NCI-H345 treated with DMSO at 0.1 percent for 48 hours (cell line): ENCODE measurements around the gene EXOSC10.
"Not testable (repeated sequence)": the region's sequence is repeated elsewhere in the genome, so short reads cannot be mapped to it uniquely, and the experiment has no call there.

Experiments
- DNase-seq: peaks from one replicate; lab custom pipeline; 2025; ENCODE audit not compliant: unreplicated experiment; lab: John Stamatoyannopoulos, UW

Gene EXOSC10

DNA sequence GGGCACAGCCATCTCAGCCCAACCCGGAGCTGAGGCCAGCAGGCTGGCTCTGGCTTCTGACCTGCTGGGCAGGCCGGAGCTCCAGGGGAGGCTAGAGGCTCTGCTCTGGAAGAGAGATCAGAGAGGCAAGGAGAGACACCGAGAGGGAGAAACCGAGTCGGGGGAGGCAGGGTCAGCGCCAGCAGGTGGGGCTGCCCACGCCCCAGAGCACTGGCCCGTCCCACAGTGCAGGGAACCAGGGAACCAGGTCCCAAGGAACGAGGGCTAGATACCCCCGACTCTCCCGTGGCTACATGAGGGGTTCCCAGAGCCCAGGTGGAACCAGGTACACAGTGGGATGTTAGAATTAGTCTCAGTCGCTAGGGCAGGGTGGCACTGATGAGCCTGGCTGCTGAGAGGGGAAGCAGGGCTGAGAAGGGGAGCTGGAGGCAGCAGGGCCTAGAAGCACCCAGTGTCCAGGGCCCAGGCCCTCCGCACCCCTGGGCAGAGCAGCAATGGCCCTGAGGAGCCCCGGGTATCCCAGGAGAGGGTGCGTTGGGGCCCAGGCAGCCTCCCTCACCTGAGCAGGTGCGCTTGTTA is 54.7 kb downstream of the EXOSC10 start:
- DNase-seq, result no peak

DNA sequence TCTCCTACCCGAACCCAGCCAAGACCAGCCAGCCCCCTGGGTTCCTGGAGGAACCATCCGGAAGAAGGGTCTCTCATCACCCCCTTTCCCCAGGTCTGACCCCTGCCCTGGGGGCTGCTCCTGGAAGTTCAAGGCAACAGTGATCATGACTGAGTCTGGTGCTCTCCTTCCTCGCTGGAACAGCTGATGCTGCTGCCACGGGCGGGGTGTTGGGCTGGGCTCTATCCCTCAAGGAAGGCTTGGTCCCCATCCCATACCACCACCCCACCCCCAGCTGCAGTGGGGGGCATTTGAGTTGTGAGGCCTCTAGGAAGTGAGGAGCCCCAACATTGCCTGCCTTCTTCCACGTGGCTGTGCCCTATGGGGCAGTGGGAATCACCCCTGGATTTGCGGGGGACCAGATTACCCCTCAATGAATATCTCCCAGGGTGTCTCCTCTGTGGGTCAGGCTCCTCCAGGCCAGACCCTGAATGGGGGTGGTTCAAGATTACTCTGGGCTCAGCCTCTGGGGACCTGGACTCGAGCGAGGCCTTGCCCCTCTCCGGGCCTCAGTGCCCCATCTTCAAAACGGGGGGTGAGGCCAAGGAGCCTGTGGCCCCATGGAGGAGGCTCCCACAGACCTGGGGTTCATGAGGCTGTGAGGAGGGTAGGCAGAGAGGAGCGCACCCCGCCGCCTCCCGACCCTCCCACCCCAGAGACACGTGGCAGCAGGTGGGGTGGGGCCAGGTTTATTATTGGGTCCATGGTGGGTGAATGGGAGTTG is 55.4 kb downstream of the EXOSC10 start:
- no peak for DNase-seq

DNA sequence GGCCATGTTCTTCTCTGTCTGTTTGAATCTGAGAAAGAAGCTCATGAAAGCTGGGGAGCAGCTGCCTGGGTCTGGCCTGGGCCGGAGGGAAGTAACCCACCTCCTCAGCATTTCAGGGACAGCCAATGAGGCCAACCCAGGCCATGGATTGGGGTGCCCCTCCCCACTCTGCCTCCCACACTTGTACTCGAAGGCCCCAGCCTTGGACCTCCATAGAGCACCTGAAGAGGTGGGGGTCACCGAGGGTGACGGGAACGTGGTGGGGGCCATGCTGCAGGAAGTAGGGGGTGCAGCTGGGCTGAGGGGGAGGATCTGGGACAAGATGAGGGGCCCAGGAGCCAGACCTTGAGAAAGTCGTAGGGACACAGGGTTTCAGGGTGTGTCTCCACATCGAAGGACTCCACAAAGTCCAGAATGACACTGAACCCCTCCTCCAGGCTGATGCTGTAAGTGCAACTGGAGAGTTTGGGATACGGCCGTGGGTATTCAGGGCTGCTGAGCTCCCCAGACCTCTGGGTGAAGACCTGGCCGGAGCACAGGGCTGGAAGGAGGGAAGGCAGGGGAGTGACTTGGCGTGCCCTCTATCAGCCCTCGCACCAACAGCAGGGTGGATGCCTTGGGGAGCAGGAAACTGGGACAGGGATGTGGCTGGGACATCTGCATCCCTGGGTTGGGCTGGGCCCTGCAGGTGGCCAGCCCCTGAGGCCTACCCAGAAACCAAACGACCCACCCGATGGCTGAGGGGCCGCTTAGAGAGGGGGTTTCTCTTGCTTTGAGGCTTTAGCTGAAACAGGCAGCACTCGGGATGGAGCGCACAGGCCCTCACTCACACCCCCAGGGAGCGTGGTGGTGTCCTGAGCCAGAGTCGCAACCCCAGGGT is 56.4 kb downstream of the EXOSC10 start:
- DNase-seq, result no peak

DNA sequence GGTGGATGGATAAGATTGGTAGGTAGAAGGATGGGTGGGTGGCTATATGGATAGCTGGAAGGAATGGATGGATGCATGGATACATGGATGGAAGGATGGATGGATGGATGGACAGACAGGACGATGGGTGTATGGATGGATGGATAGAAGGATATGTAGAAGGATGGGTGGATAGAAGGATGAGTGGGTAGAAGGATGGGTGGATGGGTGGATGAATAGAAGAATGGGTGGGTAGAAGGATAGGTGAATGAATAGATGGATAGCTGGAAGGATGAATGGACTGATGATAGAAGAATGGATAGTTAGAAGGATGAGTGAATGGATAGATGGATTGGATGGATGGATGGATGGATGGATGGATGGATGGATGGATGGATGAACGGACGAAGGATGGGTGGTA is 57.6 kb downstream of the EXOSC10 start:
- no peak for DNase-seq

DNA sequence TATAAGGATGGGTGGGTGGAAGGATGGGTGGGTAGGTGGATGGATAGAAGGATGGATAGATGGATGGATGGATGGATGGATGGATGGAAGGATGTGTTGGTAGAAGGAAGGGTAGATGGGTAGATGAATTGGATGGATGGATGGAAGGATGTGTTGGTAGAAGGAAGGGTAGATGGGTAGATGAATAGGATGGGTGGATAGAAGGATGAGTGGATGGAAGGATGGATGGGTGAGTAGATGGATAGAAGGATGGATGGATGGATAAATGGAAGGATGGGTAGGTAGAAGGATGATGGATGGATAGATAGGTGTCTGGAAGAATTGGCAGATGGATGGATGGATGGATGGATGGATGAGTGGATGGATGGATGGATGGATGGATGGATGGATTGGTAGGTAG is 58.6 kb downstream of the EXOSC10 start:
- DNase-seq, result no peak

DNA sequence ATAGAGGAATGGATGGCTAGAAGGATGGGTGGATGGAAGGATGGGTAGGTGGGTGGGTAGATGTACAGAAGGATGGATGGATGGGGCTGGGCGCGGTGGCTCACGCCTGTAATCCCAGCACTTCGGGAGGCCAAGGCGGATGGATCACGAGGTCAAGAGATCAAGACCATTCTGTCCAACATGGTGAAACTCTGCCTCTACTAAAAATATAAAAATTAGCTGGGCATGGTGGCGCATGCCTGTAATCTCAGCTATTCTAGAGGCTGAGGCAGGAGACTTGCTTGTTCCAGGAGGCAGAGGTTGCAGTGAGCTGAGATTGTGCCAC is 59.6 kb downstream of the EXOSC10 start:
- DNase-seq, result not testable (repeated sequence)

DNA sequence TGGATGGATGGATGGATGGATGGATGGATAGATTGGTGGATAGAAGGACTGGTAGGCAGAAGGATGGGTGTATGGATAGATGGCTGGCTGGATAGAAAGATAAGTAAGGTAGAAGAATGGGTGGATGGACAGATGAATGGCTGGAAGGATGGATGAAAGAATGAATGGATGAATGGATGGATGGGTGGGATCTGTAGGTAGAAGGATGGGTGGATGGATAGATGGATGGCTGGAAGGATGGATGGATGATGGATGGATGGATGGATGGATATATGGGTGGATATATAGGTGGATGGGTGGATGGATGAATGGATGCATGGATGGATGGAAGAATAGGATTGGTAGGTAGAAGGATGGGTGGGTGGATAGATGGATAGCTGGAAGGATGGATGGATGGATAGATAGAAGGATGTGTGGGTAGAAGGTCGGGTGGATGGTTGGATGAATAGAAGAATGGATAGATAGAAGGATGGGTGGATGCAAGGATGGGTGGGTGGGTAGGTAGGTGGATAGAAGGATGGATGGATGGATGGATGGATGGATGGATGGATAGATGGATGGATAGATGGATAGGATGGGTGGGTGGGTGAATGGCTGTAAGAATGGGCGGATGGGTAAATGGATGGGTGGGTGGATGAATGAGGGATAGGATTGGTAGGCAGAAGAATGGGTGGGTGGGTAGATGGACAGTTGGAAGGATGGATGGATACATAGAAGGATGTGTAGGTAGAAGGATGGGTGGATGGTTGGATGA is 60.1 kb downstream of the EXOSC10 start:
- no peak for DNase-seq

DNA sequence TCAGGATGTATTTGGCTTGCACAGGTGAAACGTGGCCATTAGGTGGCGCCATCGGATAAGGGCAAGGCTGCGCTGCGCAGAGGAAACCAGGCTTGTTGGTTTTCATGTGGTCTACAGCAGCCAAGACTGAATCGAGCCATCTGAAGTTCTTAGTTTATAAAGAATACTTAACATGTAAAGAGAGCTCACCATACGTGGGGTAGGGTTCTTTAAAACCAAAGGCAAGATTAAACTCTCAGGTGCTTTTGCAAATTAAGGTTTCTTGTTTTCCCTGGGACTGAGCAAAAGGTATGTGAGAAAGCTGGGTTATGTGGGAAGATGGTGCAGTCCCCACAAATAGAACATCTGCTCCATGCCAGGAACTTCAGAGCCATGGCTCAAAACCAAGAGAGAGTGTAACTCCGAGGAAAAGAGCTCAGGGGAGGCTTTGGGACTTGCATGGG is 61.9 kb downstream of the EXOSC10 start:
- DNase-seq, result peak; percentile 87

DNA sequence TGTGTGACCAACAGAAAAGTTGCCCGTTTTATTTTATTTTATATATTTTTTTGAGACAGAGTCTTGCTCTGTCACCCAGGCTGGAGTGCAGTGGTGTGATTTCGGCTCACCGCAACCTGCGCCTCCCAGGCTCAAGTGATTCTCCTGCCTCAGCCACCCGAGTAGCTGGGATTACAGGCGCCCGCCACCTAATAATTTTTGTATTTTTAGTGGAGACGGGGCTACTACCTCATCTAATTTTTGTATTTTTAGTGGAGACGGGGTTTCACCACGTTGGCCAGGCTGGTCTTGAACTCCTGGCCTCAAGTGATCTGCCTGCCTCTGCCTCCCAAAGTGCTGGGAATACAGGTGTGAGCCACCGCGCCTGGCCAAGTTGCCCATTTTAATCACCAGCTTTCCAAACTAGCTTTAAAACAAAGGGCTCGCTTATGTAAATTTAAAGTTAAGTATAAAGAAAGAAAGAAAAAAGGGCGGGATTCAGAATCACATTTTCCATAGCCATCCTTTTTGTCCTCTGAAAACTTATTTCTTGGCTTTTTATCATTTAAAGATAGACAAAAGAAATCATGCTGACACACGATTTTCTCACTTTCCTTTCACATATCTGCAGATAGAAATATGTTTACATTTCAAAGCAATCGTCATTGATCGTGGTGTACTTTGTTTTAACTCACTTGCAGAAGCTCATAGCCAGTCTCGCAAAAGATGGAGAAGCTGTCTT is 62.5 kb downstream of the EXOSC10 start:
- not testable (repeated sequence) for DNase-seq

DNA sequence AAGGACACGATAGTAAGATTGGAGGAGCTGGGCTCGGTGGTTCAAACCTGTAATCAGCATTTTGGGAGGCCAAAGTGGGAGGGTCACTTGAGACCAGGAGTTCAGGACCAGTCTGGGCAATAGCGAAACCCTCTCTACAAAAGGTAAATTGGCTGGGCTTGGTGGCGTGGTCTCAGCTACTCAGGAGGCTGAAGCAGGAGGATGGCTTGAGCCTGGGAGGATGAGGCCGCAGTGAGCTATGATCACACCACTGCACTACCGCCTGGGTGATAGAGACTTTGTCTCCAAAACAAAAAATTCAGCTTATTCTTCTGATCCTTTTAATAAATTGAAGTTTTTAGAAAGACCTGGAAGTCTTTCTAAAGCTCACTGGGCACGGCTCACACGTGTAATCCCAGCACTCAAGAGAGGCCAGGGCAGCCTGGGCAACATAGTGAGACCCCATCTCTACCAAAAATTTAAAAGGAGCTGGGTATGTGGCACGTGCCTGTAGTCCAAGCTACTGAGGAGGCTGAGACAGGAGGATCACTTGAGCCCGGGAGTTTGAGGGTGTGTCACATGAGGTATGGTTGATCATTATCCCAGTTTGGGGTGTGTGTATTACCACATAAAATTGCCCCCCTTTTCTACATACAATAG is 67.9 kb downstream of the EXOSC10 start:
- DNase-seq, result no peak

DNA sequence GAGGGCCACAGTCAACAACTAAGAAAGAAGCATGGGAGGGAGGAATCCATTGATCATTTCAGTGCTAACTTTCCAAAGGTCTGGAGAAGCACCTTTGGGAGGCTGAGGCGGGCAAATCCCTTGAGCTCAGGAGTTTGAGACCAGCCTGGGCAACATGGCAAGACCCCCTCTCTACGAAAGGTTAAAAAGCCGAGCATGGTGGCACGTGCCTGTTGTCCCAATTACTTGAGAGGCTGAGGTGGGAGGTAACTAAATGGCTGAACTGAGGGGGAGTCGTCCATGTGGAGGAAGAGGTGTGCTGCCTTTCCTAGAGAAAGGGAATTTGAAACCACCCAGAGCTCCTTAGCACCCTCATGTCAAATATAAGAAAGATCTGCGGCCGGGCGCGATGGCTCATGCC is 68.8 kb downstream of the EXOSC10 start:
- no peak for DNase-seq

DNA sequence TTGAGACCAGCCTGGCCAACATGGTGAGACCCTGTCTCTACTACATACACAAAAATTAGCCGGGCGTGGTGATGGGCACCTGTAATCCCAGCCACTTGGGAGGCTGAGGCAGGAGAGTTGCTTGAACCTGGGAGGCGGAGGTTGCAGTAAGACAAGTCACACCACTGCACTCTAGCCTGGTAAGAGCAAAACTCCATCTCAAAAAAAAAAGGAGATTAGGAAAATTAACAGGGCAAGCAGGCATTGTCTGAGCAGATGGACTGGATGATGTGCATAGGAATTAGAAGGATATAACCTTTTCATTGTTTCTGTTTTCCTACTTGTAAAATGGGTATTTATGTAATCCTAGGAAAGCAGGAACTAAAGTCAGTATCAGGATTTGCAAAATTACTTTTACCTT is 71.7 kb downstream of the EXOSC10 start:
- no peak for DNase-seq

DNA sequence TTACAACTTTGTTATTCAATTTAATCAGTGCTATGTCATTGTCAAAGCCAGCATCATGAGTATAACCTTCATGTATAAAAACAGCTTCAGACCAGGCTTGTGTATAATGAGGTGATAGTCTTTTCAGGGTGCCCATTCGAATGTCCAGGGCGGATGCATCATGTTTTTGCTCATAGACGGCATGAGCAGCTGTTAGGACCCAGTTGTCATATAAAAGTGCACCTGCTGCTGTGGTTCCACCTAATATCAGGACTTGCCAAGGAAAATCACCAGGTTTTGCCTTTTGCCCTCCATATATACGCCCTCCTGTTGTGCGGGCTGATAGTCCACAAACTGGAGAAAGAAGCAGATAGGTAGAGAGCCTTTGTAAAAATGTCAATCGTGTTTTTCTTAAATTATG is 72.4 kb downstream of the EXOSC10 start:
- DNase-seq, result no peak

DNA sequence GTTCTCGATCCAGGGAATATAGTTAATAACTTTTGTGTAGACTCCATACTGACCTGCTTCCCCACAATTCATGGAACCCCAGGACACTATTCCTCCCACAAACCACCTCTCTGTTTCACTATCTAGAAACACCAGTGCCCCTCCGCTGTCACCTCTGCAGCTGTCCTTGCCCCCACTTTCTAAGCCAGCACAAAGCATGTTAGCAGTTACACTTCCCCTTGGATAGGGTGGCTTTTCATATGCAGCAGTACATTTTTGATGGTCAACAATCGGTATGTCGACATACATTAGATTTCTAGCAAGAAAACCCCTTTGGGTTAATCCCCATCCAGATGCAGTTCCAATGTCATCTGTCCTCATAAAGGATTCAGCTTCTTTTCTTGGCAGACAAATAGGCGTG is 72.8 kb downstream of the EXOSC10 start:
- DNase-seq, result no peak

DNA sequence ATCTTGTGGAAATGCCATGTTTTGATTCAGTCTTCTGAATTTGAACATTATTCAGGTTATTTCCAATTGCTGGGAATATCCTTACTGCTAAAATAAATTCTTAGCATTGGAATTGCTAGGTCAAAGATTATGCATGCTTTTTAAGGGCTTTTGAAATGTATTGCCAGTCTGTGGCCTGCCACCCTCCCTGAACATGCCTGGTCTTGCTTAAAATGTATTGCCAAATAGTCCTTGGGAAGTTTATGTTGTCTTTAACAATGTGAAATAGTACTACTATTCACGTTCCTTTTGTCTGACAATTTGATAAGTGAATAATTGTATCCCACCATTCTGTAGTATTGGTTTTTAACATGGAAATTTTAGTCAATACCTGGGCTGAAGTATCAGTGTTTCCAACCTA is 73.6 kb downstream of the EXOSC10 start:
- DNase-seq, result no peak

DNA sequence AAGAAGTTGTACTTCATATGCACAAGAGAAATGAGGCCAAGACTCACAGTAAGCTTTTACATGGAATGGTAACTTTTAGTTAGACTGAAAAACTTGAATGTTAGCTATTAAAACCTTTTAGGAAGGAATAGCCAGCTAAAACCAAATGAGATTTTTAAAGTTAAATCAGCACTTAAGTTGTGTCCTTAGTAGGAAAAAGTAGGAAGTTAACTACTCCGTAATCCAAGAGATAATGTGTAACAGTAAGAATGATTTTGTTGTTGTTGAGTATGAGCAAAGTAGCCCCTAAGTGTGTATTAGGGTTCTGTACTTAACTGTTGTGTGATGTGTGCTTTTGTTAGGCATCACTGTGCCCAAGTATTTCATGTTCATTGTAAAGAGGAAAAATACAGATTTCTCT is 74.1 kb downstream of the EXOSC10 start:
- no peak for DNase-seq

DNA sequence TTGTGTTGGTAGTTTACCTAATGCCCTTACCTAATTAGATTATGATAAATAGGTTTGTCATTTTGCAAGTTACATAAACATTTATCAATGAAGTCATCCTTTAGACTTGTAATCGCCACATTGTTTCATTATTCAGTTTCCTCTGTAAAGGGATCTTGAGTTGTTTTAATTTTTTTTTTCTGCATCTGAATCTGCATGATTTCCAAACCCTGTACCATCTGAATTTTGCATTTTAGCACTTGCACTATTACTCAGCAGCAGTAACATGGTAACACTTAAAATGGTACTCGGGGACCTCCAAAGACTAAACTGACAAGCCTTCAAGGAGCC is 74.8 kb downstream of the EXOSC10 start:
- DNase-seq, result no peak

DNA sequence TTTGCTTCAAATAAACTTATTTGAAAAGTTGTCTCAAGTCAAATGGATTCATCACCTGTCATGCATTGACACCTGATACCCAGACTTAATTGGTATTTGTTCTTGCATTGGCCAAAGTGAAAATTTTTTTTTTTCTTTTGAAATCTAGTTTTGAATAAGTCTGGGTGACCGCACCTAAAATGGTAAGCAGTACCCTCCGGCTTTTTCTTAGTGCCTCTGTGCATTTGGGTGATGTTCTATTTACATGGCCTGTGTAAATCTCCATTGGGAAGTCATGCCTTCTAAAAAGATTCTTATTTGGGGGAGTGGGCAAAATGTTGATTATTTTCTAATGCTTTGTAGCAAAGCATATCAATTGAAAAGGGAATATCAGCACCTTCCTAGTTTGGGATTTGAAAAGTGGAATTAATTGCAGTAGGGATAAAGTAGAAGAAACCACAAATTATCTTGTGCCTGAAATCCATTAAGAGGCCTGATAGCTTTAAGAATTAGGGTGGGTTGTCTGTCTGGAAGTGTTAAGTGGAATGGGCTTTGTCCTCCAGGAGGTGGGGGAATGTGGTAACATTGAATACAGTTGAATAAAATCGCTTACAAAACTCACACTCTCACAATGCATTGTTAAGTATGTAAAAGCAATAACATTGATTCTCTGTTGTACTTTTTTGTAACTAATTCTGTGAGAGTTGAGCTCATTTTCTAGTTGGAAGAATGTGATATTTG is 75.4 kb downstream of the EXOSC10 start:
- DNase-seq, result no peak

DNA sequence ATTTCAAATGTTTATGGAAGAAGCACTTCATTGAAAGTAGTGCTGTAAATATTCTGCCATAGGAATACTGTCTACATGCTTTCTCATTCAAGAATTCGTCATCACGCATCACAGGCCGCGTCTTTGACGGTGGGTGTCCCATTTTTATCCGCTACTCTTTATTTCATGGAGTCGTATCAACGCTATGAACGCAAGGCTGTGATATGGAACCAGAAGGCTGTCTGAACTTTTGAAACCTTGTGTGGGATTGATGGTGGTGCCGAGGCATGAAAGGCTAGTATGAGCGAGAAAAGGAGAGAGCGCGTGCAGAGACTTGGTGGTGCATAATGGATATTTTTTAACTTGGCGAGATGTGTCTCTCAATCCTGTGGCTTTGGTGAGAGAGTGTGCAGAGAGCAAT is 76.5 kb downstream of the EXOSC10 start:
- DNase-seq, result no peak

DNA sequence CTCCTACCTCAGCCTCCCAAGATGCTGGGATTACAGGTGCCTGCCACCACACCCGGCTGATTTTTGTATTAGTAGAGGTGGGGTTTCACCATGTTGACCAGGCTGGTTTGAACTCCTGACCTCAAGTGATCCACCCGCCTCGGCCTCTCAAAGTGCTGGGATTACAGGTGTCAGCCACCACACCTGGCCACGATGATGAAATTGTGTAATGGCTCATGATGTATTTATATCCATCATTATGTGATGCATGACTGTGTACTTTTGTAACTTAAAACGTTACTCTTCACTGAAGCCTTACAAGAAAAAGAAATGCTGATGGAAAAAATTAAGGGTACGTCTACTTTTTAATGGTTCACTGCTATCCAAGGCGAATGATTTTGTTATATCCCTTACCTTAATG is 79.7 kb downstream of the EXOSC10 start:
- DNase-seq, result no peak
